SK-N-SH treated with all-trans-retinoic acid at 6 μM for 48 hours (cell line): ENCODE data around the gene CHMP6.

Experiments
- ATAC-seq: fragments of 200-7000 bp; cut with Tn5 transposase; 3 replicates; pipeline ENCODE4 v1.9.1; 2020; ENCODE audit warnings: mild to moderate bottlenecking, moderate library complexity
- BACH2 ChIP-seq: fragments of 250-450 bp; sonication (Bioruptor Pico); IDR thresholded peaks from 2 replicates; pipeline ENCODE4 v1.9.0; 2021; ENCODE audit warnings: mild to moderate bottlenecking, borderline replicate concordance
- CSDC2 ChIP-seq: fragments of 250-450 bp; sonication (Bioruptor Pico); IDR thresholded peaks from 2 replicates; pipeline ENCODE4 v1.5.0; 2020; ENCODE audit warnings: mild to moderate bottlenecking, moderate library complexity
- CSRNP3 ChIP-seq: fragments of 250-450 bp; sonication (Bioruptor Pico); IDR thresholded peaks from 2 replicates; pipeline ENCODE4 v1.5.1; 2021; ENCODE audit warnings: mild to moderate bottlenecking, moderate library complexity
- GLIS3 ChIP-seq: fragments of 250-450 bp; sonication (Bioruptor Pico); IDR thresholded peaks from 2 replicates; pipeline ENCODE4 v1.5.0; 2020; ENCODE audit warnings: mild to moderate bottlenecking, moderate library complexity
- ISL1 ChIP-seq: fragments of 250-450 bp; sonication (Bioruptor Pico); IDR thresholded peaks from 2 replicates; pipeline ENCODE4 v2.1.2; 2022; ENCODE audit warnings: mild to moderate bottlenecking, moderate library complexity
- OSR1 ChIP-seq: fragments of 250-450 bp; sonication (Bioruptor Pico); IDR thresholded peaks from 2 replicates; pipeline ENCODE4 v1.8.0; 2022; ENCODE audit warnings: moderate library complexity, mild to moderate bottlenecking, inconsistent platforms
- RARB ChIP-seq: fragments of 250-450 bp; sonication (Bioruptor Pico); IDR thresholded peaks from 2 replicates; pipeline ENCODE4 v1.8.0; 2021; ENCODE audit warnings: mild to moderate bottlenecking, moderate library complexity
- SNAI2 ChIP-seq: fragments of 250-450 bp; sonication (Bioruptor Pico); IDR thresholded peaks from 2 replicates; pipeline ENCODE4 v1.5.0; 2020; ENCODE audit warnings: mild to moderate bottlenecking, moderate library complexity
- TCF4 ChIP-seq: fragments of 250-450 bp; sonication (Bioruptor Pico); IDR thresholded peaks from 2 replicates; pipeline ENCODE4 v1.8.0; 2021; ENCODE audit warnings: mild to moderate bottlenecking, moderate library complexity, borderline replicate concordance
- TOX ChIP-seq: fragments of 250-450 bp; sonication (Bioruptor Pico); IDR thresholded peaks from 2 replicates; pipeline ENCODE4 v1.8.0; 2021; ENCODE audit warnings: mild to moderate bottlenecking, moderate library complexity, borderline replicate concordance
- ZFP3 ChIP-seq: fragments of 250-450 bp; sonication (Bioruptor Pico); IDR thresholded peaks from 2 replicates; pipeline ENCODE4 v1.5.0; 2020; ENCODE audit warnings: mild to moderate bottlenecking, moderate library complexity
- ZFP30 ChIP-seq: fragments of 450-650 bp; formaldehyde crosslinking; IDR thresholded peaks from 2 replicates; pipeline ENCODE4 v1.5.0; 2022; ENCODE audit warnings: mild to moderate bottlenecking, moderate library complexity
- ZNF70 ChIP-seq: fragments of 450-650 bp; formaldehyde crosslinking; IDR thresholded peaks from 2 replicates; pipeline ENCODE4 v1.5.0; 2020; ENCODE audit warnings: mild to moderate bottlenecking, moderate library complexity
- TF ChIP-seq, protein P1 (sequence below): fragments of 250-450 bp; sonication (Bioruptor Pico); IDR thresholded peaks from 2 replicates; pipeline ENCODE4 v1.8.0; 2021; ENCODE audit warnings: low read depth, mild to moderate bottlenecking, moderate library complexity, borderline replicate concordance
- TF ChIP-seq, protein P2 (sequence below): fragments of 250-450 bp; sonication (Bioruptor Pico); IDR thresholded peaks from 2 replicates; pipeline ENCODE4 v1.5.1; 2020; ENCODE audit warnings: low read depth, mild to moderate bottlenecking, moderate library complexity
- TF ChIP-seq, protein P3 (sequence below): fragments of 250-450 bp; sonication (Bioruptor Pico); IDR thresholded peaks from 2 replicates; pipeline ENCODE4 v1.8.0; 2020; ENCODE audit warnings: mild to moderate bottlenecking, moderate library complexity, borderline replicate concordance

Gene CHMP6

DNA sequence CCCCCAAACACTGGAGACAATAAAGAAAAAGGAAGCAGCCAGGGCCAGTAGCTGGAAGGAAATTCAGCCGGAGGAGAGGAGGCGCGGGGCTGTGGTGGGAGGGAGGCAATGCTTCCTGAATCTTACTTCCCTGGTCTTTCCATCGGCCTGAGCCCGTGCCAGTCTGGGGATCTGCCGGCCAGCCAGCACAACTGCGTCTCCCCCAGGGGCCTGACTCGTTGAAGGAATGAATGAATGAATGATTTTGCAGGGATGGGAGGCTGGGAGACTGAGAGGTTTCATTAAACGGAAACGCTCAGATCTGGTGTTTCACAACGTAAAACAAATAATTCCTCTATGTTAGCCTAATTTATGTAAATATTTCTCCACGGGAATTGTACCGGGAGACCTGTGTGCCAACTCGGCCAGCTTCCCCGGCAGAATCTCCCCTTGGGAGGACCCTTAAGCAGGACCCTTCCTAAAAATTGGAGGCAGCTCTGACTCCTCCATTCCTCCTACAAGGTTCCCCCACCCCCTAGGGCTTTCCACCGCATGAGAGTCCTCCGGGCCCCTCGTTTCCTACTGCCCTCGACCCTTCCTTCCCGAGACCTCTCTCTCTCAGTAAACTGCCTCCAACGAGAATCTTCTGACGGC is 42.0 kb downstream of the CHMP6 start:
- ATAC-seq, result no peak
- TF ChIP-seq TOX (CRISPR knock-in tag) (no peak), CSRNP3 (CRISPR knock-in tag) (no peak), ZFP3 (CRISPR knock-in tag) (no peak), OSR1 (CRISPR knock-in tag) (no peak), GLIS3 (no peak)
- TF ChIP-seq, protein P1, sequence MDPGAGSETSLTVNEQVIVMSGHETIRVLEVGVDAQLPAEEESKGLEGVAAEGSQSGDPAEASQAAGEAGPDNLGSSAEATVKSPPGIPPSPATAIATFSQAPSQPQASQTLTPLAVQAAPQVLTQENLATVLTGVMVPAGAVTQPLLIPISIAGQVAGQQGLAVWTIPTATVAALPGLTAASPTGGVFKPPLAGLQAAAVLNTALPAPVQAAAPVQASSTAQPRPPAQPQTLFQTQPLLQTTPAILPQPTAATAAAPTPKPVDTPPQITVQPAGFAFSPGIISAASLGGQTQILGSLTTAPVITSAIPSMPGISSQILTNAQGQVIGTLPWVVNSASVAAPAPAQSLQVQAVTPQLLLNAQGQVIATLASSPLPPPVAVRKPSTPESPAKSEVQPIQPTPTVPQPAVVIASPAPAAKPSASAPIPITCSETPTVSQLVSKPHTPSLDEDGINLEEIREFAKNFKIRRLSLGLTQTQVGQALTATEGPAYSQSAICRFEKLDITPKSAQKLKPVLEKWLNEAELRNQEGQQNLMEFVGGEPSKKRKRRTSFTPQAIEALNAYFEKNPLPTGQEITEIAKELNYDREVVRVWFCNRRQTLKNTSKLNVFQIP, result no peak
- TF ChIP-seq, protein P2, sequence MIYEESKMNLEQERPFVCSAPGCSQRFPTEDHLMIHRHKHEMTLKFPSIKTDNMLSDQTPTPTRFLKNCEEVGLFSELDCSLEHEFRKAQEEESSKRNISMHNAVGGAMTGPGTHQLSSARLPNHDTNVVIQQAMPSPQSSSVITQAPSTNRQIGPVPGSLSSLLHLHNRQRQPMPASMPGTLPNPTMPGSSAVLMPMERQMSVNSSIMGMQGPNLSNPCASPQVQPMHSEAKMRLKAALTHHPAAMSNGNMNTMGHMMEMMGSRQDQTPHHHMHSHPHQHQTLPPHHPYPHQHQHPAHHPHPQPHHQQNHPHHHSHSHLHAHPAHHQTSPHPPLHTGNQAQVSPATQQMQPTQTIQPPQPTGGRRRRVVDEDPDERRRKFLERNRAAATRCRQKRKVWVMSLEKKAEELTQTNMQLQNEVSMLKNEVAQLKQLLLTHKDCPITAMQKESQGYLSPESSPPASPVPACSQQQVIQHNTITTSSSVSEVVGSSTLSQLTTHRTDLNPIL (CRISPR knock-in tag), result no peak
- TF ChIP-seq, protein P3, sequence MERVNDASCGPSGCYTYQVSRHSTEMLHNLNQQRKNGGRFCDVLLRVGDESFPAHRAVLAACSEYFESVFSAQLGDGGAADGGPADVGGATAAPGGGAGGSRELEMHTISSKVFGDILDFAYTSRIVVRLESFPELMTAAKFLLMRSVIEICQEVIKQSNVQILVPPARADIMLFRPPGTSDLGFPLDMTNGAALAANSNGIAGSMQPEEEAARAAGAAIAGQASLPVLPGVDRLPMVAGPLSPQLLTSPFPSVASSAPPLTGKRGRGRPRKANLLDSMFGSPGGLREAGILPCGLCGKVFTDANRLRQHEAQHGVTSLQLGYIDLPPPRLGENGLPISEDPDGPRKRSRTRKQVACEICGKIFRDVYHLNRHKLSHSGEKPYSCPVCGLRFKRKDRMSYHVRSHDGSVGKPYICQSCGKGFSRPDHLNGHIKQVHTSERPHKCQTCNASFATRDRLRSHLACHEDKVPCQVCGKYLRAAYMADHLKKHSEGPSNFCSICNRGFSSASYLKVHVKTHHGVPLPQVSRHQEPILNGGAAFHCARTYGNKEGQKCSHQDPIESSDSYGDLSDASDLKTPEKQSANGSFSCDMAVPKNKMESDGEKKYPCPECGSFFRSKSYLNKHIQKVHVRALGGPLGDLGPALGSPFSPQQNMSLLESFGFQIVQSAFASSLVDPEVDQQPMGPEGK (CRISPR knock-in tag), result no peak

DNA sequence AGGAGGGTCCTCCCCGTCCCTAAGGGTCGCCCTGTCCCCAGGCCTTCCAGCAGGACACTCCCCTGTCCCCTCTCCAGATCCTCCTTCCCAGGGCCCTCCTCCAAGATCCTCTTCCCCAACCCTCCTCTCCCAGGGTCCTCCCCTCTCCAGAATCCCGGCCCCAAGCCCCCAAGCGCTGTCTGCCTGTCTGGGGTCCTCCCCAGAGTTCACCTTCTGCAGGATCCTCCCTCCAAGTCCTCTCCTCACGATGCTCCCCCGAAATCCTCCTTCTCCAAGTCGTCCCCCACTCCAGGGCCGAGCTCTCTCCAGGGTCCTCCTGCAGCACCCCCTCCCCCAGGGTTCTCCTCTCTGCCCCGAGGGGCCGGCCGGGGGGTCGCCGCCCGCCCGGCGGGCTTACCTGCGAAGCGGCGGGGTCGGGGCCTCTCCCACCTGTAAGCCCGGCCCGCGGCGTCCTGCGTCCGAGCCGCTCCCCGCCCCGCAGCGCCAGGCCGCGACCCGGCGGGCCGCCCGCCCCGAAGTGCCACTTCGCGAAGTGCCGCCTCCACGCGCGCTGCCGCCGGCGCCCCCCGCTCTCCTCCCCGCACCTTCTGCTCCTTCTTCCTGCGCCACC is 42.6 kb downstream of the CHMP6 start:
- TF ChIP-seq TOX (CRISPR knock-in tag), result no peak
- TF ChIP-seq, all 23 proteins: peak for 0
- ATAC-seq, result peak; percentile 59

DNA sequence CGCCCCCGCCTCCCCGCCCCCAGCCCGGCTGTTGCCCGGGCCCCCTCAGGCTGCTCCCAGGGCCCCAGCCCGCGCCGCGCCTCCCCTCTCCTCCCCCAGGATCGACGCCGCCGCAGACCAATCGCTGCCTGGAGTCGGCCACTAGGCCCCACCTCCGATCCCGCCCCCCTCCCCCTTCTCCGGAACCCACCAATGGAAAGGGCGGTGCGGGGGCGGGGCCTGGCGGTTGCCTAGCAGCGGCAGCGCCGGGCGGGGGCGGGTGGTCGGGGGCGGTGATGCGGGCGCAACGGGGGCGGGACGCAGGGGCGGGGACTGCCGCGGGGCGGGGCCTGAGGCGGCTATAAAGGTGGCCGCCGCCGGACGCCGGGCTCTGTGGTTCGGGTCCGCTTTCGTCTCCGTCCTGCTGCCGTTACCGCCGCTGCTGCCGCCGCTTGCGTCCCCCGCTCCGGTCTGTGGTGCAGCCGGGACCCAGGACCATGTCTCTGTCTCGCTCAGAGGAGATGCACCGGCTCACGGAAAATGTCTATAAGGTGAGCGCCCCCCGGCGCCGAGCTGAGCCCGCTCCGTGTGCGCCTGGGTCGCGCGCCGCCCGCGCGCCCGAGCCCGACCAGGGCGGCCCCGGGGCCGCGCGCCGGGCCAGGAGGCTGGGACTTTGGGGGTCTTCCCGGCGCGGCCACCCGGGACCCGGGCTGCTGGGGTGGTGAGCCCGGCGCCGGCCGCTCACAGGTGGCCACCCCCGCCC is 43.3 kb downstream of the CHMP6 start, which contains the start of gene BAIAP2:
TSS of gene BAIAP2 (plus strand) at position 373 of the 742 bp plus-strand sequence. CDS start at position 477, 104 bp downstream.
- TF ChIP-seq CSRNP3 (CRISPR knock-in tag) (no peak), ZNF70 (CRISPR knock-in tag) (no peak), TCF4 (no peak), ZFP30 (CRISPR knock-in tag) (no peak), SNAI2 (CRISPR knock-in tag) (no peak), BACH2 (CRISPR knock-in tag) (no peak), RARB (CRISPR knock-in tag) (no peak), ZFP3 (CRISPR knock-in tag) (no peak), GLIS3 (peak; percentile 92; the same call in 1 of the 2 replicates), ISL1 (CRISPR knock-in tag) (no peak), CSDC2 (CRISPR knock-in tag) (peak; percentile 46; the same call in 1 of the 2 replicates), TOX (CRISPR knock-in tag) (no peak), OSR1 (CRISPR knock-in tag) (no peak)
- TF ChIP-seq, protein P2 (CRISPR knock-in tag), result no peak
- TF ChIP-seq, protein P3 (CRISPR knock-in tag), result no peak
- ATAC-seq, result peak; percentile 87
